HG02852 (cell line): ENCODE data around the gene NOP9.

Experiments
- ATAC-seq: cut with Tn5 transposase; IDR thresholded peaks from one replicate; pipeline ENCODE4 v1.9.1; 2021; ENCODE audit warnings: mild to moderate bottlenecking, moderate library complexity; ENCODE audit not compliant: unreplicated experiment

Gene NOP9

GRCh38 chr14:24299255-24300191 is at the start of gene NOP9, which contains the start of gene DHRS1:
NOP9 (plus strand) TSS chr14:24299850; CDS start chr14:24299955, 105 bp downstream.
DHRS1 (minus strand) TSS chr14:24299780; CDS start chr14:24299106, 674 bp downstream.
- ATAC-seq = peak; percentile 72

- ATAC-seq = no peak
Measured at GRCh38 chr14:24250354-24250753, 49.3 kb upstream of the NOP9 start.

GRCh38 chr14:24251880-24252288 is 47.8 kb upstream of the NOP9 start:
- ATAC-seq = no peak

- ATAC-seq = no peak
Measured at GRCh38 chr14:24252289-24253124, 47.1 kb upstream of the NOP9 start.

- no peak for ATAC-seq
Measured at GRCh38 chr14:24253936-24254335, 45.7 kb upstream of the NOP9 start.

- ATAC-seq = no peak
Measured at GRCh38 chr14:24254630-24255392, 44.8 kb upstream of the NOP9 start.

- no peak for ATAC-seq
Measured at GRCh38 chr14:24255438-24255837, 44.2 kb upstream of the NOP9 start.

GRCh38 chr14:24255931-24256711 is 43.5 kb upstream of the NOP9 start:
- no peak for ATAC-seq

- no peak for ATAC-seq
Measured at GRCh38 chr14:24256960-24257359, 42.7 kb upstream of the NOP9 start.

- no peak for ATAC-seq
Measured at GRCh38 chr14:24258119-24258518, 41.5 kb upstream of the NOP9 start.

GRCh38 chr14:24258548-24259265 is 40.9 kb upstream of the NOP9 start:
- no peak for ATAC-seq

- ATAC-seq = no peak
Measured at GRCh38 chr14:24259282-24260025, 40.2 kb upstream of the NOP9 start.

GRCh38 chr14:24260026-24260779 is 39.4 kb upstream of the NOP9 start:
- ATAC-seq = no peak

GRCh38 chr14:24260780-24261157 is 38.9 kb upstream of the NOP9 start:
- no peak for ATAC-seq

- ATAC-seq = no peak
Measured at GRCh38 chr14:24261256-24261968, 38.2 kb upstream of the NOP9 start.

GRCh38 chr14:24261969-24262327 is 37.7 kb upstream of the NOP9 start:
- ATAC-seq = no peak
